ENCODE measurements around the gene HYLS1.

HYLS1 gene

DNA sequence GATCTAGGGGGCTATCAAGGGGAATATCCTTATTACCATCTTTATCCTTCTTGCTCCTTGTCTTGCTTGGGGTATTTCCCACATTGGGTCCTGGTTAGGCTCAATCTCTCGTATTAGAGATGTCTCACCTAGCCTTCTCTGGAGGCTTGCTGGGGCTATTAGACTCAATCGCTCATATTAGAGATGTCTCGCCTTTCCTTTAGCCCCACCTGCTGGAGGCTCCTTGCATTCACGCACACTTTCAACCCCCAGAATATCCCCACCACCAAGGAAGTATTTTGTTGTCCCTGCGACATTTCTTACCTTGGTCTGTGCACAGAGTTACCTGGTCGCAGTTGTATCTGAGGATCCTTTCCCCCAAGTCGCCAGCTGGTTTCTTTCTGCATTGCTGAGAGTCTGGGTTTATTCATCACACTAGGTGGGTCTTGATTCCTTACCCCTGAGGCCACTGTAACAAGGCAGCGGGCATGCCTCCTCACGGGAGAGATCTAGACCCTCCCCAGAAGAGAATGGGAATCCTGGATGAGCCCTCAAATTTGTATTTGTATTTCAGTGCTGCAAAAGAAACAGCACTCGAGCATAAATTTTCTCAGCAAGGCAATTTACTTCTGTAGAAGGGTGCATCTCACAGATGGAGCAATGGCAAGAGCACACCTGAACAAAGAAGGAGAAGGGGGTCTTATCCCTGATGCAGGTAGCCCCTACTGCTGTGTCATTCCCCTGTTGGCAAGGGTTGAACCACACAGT, 15.9 kb upstream of the HYLS1 start:
- TF ChIP-seq, protein P1, sequence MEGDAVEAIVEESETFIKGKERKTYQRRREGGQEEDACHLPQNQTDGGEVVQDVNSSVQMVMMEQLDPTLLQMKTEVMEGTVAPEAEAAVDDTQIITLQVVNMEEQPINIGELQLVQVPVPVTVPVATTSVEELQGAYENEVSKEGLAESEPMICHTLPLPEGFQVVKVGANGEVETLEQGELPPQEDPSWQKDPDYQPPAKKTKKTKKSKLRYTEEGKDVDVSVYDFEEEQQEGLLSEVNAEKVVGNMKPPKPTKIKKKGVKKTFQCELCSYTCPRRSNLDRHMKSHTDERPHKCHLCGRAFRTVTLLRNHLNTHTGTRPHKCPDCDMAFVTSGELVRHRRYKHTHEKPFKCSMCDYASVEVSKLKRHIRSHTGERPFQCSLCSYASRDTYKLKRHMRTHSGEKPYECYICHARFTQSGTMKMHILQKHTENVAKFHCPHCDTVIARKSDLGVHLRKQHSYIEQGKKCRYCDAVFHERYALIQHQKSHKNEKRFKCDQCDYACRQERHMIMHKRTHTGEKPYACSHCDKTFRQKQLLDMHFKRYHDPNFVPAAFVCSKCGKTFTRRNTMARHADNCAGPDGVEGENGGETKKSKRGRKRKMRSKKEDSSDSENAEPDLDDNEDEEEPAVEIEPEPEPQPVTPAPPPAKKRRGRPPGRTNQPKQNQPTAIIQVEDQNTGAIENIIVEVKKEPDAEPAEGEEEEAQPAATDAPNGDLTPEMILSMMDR (IDR thresholded peaks at IDR 0.05; ENCODE audit: insufficient read depth, low read length, poor library complexity, severe bottlenecking): peak; percentile 52
- no peak for DNase-seq (ENCODE audit: extremely low read depth, insufficient read length)
- Histone ChIP-seq H3K36me3 (ENCODE audit: control insufficient read depth, insufficient read depth, low read length) (no peaks in the 10 kb centered on the region), H3K27me3 (replicated peaks; ENCODE audit: control insufficient read depth, insufficient read depth, low read length) (no peaks in the 10 kb centered on the region; the same call in 1 of the 2 replicates), H3K4me3 (replicated peaks; ENCODE audit: low read depth, low read length) (no peak overlapping the region)

DNA sequence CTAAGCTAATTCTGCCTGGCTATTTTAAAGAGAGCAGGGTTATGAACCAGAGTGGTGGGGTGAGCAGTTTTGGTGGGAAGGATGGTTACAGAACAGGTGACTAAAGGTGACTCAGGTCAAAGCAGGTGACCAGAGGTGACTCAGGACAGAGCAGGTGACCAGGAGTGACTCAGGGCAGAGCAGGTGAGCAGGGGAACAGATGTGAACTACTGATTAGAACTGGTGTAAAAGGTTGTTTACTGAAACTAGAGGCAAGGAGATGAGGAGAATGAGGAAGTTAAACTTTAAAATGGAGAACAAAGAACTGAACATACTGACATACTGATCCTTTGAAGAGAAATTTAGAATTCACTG, 15.4 kb upstream of the HYLS1 start:
- H3K4me3 ChIP-seq (replicated peaks; ENCODE audit: low read depth, low read length): no peak overlapping the region
- H3K27me3 ChIP-seq (replicated peaks; ENCODE audit: control insufficient read depth, insufficient read depth, low read length): no peaks in the 10 kb centered on the region; the same call in 1 of the 2 replicates
- no peaks in the 10 kb centered on the region for H3K36me3 ChIP-seq (ENCODE audit: control insufficient read depth, insufficient read depth, low read length)
- no peak for DNase-seq (ENCODE audit: extremely low read depth, insufficient read length)
- TF ChIP-seq, protein P1 (IDR thresholded peaks at IDR 0.05; ENCODE audit: insufficient read depth, low read length, poor library complexity, severe bottlenecking): no peak

DNA sequence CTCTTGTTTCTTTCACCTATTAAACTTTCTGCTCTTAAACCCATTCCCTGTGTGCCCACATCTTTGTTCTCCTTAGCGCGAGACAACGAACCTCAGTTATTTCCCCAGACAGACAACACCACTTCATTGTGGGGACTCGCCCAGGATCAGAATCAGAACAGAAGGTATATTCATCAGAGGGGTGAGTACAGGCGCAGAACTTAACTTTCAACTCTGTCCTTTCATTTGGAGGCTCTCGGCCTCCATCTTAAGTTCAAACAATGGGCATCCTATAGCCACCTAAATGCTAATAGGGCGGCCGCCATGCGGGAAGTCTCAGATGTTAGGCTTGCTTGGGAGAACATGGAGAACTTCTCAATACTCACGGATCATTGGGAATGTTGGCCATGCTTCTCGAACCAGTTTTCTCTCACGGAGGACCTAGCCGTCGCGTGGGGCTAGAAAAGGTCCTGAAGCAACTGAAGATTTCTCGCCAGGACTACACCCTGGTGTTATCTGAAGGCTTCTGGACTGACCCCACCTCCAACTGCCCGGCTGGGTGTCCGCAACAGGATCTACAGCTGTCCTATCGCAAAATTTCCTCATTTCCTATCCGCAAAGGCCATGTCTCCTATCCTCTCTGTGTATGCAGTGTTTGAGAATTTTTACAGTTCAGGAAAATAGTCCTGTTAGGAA, 13.4 kb upstream of the HYLS1 start:
- TF ChIP-seq, protein P1 (IDR thresholded peaks at IDR 0.05; ENCODE audit: insufficient read depth, low read length, poor library complexity, severe bottlenecking): no peak

DNA sequence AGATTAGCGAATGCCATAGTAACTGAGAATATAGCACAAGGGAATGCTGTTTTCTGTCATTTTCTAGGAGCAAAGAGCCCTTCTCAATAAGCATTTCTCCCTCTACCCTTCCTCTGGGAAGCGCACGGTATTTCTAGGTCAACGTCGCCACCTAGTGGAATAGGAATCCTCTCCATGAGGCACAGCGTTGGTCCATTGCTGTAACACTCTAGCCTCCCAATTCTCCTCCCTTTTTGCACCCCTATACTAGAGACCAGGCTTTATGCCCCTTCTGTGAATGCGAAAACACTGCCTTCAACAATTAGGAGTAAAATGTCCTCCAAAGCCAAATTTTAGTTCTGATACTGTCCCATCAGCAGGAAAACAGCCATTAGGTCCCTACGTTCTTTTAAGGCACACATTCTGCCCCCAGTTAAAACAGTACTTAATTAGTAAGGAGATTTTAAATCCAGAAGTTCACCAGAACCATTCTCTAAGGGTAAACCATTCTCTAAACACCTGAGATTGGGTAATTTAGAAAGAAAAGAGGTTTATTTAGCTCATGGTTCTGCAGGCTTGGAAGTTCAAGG, 12.8 kb upstream of the HYLS1 start:
- no peak overlapping the region for H3K4me3 ChIP-seq (replicated peaks; ENCODE audit: low read depth, low read length)
- H3K36me3 ChIP-seq (ENCODE audit: control insufficient read depth, insufficient read depth, low read length): no peaks in the 10 kb centered on the region
- DNase-seq (ENCODE audit: extremely low read depth, insufficient read length): no peak
- TF ChIP-seq, protein P1 (IDR thresholded peaks at IDR 0.05; ENCODE audit: insufficient read depth, low read length, poor library complexity, severe bottlenecking): peak; percentile 80
- H3K27me3 ChIP-seq (replicated peaks; ENCODE audit: control insufficient read depth, insufficient read depth, low read length): no peaks in the 10 kb centered on the region; the same call in 1 of the 2 replicates

More for the DNA sequence above, 13.4 kb upstream of the HYLS1 start:
- no peaks in the 10 kb centered on the region; the same call in 1 of the 2 replicates for H3K27me3 ChIP-seq (replicated peaks; ENCODE audit: control insufficient read depth, insufficient read depth, low read length)
- no peaks in the 10 kb centered on the region for H3K36me3 ChIP-seq (ENCODE audit: control insufficient read depth, insufficient read depth, low read length)
- no peak overlapping the region for H3K4me3 ChIP-seq (replicated peaks; ENCODE audit: low read depth, low read length)
- DNase-seq (ENCODE audit: extremely low read depth, insufficient read length): no peak

DNA sequence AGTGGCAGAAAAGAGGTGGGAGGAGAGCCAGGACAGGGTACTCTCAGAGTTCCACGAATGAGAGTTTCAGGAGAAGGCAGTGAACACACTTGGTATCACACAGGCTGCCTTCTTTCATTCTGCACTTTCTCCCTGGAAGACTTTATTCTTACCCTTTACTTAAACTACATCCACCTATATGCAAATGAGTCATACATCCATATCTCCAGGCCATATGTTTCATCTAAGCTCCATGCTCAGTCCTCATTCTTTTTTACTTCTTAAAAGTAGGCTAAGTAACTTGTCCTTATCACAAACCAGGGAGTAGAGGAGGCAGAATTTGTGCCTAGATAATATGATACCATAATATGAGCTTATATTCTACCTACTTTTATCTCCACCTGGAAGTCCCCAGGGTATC, 6.2 kb upstream of the HYLS1 start:
- TF ChIP-seq, protein P1 (IDR thresholded peaks at IDR 0.05; ENCODE audit: insufficient read depth, low read length, poor library complexity, severe bottlenecking): no peak
- DNase-seq (ENCODE audit: extremely low read depth, insufficient read length): no peak
- Histone ChIP-seq H3K36me3 (ENCODE audit: control insufficient read depth, insufficient read depth, low read length) (no peaks in the 10 kb centered on the region), H3K4me3 (replicated peaks; ENCODE audit: low read depth, low read length) (no peak overlapping the region), H3K27me3 (replicated peaks; ENCODE audit: control insufficient read depth, insufficient read depth, low read length) (no peaks in the 10 kb centered on the region)
